Measurements from ENCODE around the gene VPS52.

The VPS52 gene

GRCh38 chr6:33271468-33272274 lies at the start of gene VPS52, which contains the start of gene RPS18:
Gene VPS52 (minus strand): TSS chr6:33271876. CDS start chr6:33271675, 201 bp downstream.
Gene RPS18 (plus strand): TSS chr6:33272075. CDS start chr6:33272120, 45 bp downstream.
- H3K27ac ChIP-seq = peak within 1 kb of the TSS; percentile 90 to 99 (median 96)
- peak within 1 kb of the TSS; percentile 51 to 88 (median 79) for H3K4me3 ChIP-seq

- H3K4me3 ChIP-seq = peak overlapping the region in 3 of 7 experiments; percentile 56 to 82 (median 67)
- H3K27ac ChIP-seq = peak overlapping the region in 19 of 21 experiments; percentile 1 to 100 (median 92)
Measured at GRCh38 chr6:33321227-33321626, 49.6 kb upstream of the VPS52 start.

GRCh38 chr6:33320315-33321181 lies 48.9 kb upstream of the VPS52 start:
- Histone ChIP-seq H3K4me3 (peak overlapping the region in 2 of 7 experiments; percentile 67 to 82), H3K27ac (peak overlapping the region in 13 of 21 experiments; percentile 4 to 100 (median 50))

GRCh38 chr6:33319939-33320314 lies 48.3 kb upstream of the VPS52 start:
- Histone ChIP-seq H3K4me3 (peak overlapping the region in 1 of 7 experiments; percentile 67), H3K27ac (peak overlapping the region in 8 of 21 experiments; percentile 8 to 100 (median 44))

- Histone ChIP-seq H3K4me3 (peak overlapping the region; percentile 12 to 56 (median 49)), H3K27ac (peak overlapping the region in 18 of 21 experiments; percentile 28 to 90 (median 84))
Measured at GRCh38 chr6:33318426-33319073, 46.9 kb upstream of the VPS52 start.

GRCh38 chr6:33317669-33318425 lies 46.2 kb upstream of the VPS52 start, which contains the start of gene ZBTB22:
Gene ZBTB22 (minus strand): TSS chr6:33317744. CDS start chr6:33316916, 828 bp downstream.
- peak within 1 kb of the TSS in 20 of 21 experiments; percentile 56 to 90 (median 84) for H3K27ac ChIP-seq
- H3K4me3 ChIP-seq = peak within 1 kb of the TSS; percentile 35 to 56 (median 49)

- Histone ChIP-seq H3K27ac (peak overlapping the region in 20 of 21 experiments; percentile 56 to 90 (median 84)), H3K4me3 (peak overlapping the region; percentile 35 to 56 (median 49))
Measured at GRCh38 chr6:33317419-33317668, 45.7 kb upstream of the VPS52 start.

GRCh38 chr6:33316603-33317418 lies 45.1 kb upstream of the VPS52 start:
- peak overlapping the region in 18 of 21 experiments; percentile 56 to 90 (median 84) for H3K27ac ChIP-seq
- peak overlapping the region; percentile 35 to 56 (median 49) for H3K4me3 ChIP-seq

- peak overlapping the region in 11 of 21 experiments; percentile 89 to 100 (median 96) for H3K27ac ChIP-seq
Measured at GRCh38 chr6:33315793-33316602, 44.3 kb upstream of the VPS52 start.

GRCh38 chr6:33314943-33315792 lies 43.5 kb upstream of the VPS52 start:
- Histone ChIP-seq H3K27ac (peak overlapping the region in 20 of 21 experiments; percentile 89 to 100 (median 97)), H3K4me3 (peak overlapping the region; percentile 61 to 89 (median 82))

More at GRCh38 chr6:33315793-33316602, 44.3 kb upstream of the VPS52 start:
- H3K4me3 ChIP-seq = no peak overlapping the region

- Histone ChIP-seq H3K27ac (peak overlapping the region; percentile 89 to 100 (median 97)), H3K4me3 (peak overlapping the region; percentile 61 to 89 (median 82))
Measured at GRCh38 chr6:33314515-33314942, 42.9 kb upstream of the VPS52 start.

GRCh38 chr6:33313709-33314514 lies 42.2 kb upstream of the VPS52 start, which contains the start of gene TAPBP:
Gene TAPBP (minus strand): TSS chr6:33314078. CDS start chr6:33314041, 37 bp downstream.
- H3K4me3 ChIP-seq = peak within 1 kb of the TSS; percentile 61 to 89 (median 82)
- H3K27ac ChIP-seq = peak within 1 kb of the TSS; percentile 89 to 100 (median 97)

- H3K27ac ChIP-seq = peak overlapping the region; percentile 89 to 100 (median 97)
- peak overlapping the region; percentile 61 to 89 (median 82) for H3K4me3 ChIP-seq
Measured at GRCh38 chr6:33313105-33313708, 41.5 kb upstream of the VPS52 start.

GRCh38 chr6:33312361-33313104 lies 40.9 kb upstream of the VPS52 start:
- peak overlapping the region; percentile 89 to 100 (median 97) for H3K27ac ChIP-seq
- H3K4me3 ChIP-seq = peak overlapping the region; percentile 61 to 89 (median 82)
